IMR-90 (cell line): Measurements from ENCODE around the gene MAPK11. TPM values are rescaled to one million over a fixed set of nuclear protein-coding genes. Genes with fewer than 3 reads are reported as not detected.
A peak's percentile ranks its signal among the peaks of the same experiment; 100 is the strongest.

Experiments used
- ATAC-seq: fragments of 200-7000 bp; cut with Tn5 transposase; 2 replicates; pipeline ENCODE4 v1.9.1; 2020; ENCODE audit warnings: low read depth, mild to moderate bottlenecking, moderate library complexity
- BruUV-seq: library from RNA; stranded (reverse); fragments of 400-500 nt; replicated peaks from 2 replicates; lab custom pipeline; 2021; lab: Mats Ljungman, UMichigan
- CTCF ChIA-PET: fragments of 300-600 bp; formaldehyde crosslinking; extraction: SDS; loops from one replicate; lab custom pipeline; 2021; ENCODE audit warnings: antibody characterized with exemption; lab: Yijun Ruan, JAX
- POLR2A ChIA-PET: fragments of 300-600 bp; sonication (Branson Sonifier 250); formaldehyde crosslinking; loops from one replicate; lab custom pipeline; 2022; ENCODE audit warnings: antibody characterized with exemption; ENCODE audit not compliant: unreplicated experiment; lab: Charles Lee
- DNase-seq: peaks from one replicate; pipeline ENCODE4 v3.0.0; 2013
- H2AFZ ChIP-seq: replicated peaks from 2 replicates; pipeline ENCODE3; 2013; ENCODE audit warnings: low read length, mild to moderate bottlenecking; ENCODE audit not compliant: poor library complexity
- H2AK5ac ChIP-seq: 2 replicates; pipeline ENCODE4 v1.6.1; 2013; ENCODE audit warnings: low read depth, low read length, inconsistent platforms
- H2AK9ac ChIP-seq: replicated peaks from 2 replicates; pipeline ENCODE3; 2013; ENCODE audit warnings: mild to moderate bottlenecking, low read depth, low read length, moderate library complexity; ENCODE audit not compliant: poor library complexity
- H2BK120ac ChIP-seq: 2 replicates; pipeline ENCODE4 v1.6.1; 2013; ENCODE audit warnings: low read depth, low read length, inconsistent platforms
- H2BK15ac ChIP-seq: 3 replicates; pipeline ENCODE4 v1.6.1; 2013; ENCODE audit warnings: low read depth, low read length, inconsistent platforms
- H2BK20ac ChIP-seq: 2 replicates; pipeline ENCODE4 v1.6.1; 2013; ENCODE audit warnings: low read depth, mild to moderate bottlenecking, inconsistent platforms, low read length, moderate library complexity
- H2BK5ac ChIP-seq: 2 replicates; pipeline ENCODE4 v1.6.1; 2013; ENCODE audit warnings: mild to moderate bottlenecking, low read depth, low read length, inconsistent platforms; ENCODE audit not compliant: poor library complexity, severe bottlenecking
- H3K14ac ChIP-seq: replicated peaks from 2 replicates; pipeline ENCODE4 v1.6.1; 2013; ENCODE audit warnings: low read depth, low read length, inconsistent platforms
- H3K18ac ChIP-seq: 2 replicates; pipeline ENCODE4 v1.6.1; 2013; ENCODE audit warnings: low read depth, low read length, control low read depth
- H3K23ac ChIP-seq: 2 replicates; pipeline ENCODE4 v1.6.1; 2013; ENCODE audit warnings: low read depth, low read length, inconsistent platforms
- H3K27ac ChIP-seq: 2 replicates; pipeline ENCODE4 v1.5.1; 2013; ENCODE audit warnings: mild to moderate bottlenecking, control low read depth, low read length; ENCODE audit not compliant: insufficient read depth
- H3K27me3 ChIP-seq: 2 replicates; pipeline ENCODE4 v1.6.1; 2013; ENCODE audit warnings: low read length; ENCODE audit not compliant: control insufficient read depth, insufficient read depth
- H3K36me3 ChIP-seq: 2 replicates; pipeline ENCODE4 v1.6.1; 2013; ENCODE audit warnings: low read length, mixed read lengths; ENCODE audit not compliant: control insufficient read depth, insufficient read depth
- H3K4ac ChIP-seq: 2 replicates; pipeline ENCODE4 v1.6.1; 2013; ENCODE audit warnings: low read depth, low read length, inconsistent platforms
- H3K4me1 ChIP-seq: 2 replicates; pipeline ENCODE4 v1.6.1; 2013; ENCODE audit warnings: low read length, mixed read lengths; ENCODE audit not compliant: control insufficient read depth, insufficient read depth
- H3K4me2 ChIP-seq: 2 replicates; pipeline ENCODE4 v1.6.1; 2013; ENCODE audit warnings: low read depth, mild to moderate bottlenecking, control low read depth, low read length, moderate library complexity
- H3K4me3 ChIP-seq: 2 replicates; pipeline ENCODE4 v1.5.1; 2013; ENCODE audit warnings: low read depth, mild to moderate bottlenecking, control low read depth, low read length, moderate library complexity; ENCODE audit not compliant: insufficient read depth
- H3K56ac ChIP-seq: 2 replicates; pipeline ENCODE4 v1.6.1; 2013; ENCODE audit warnings: low read length, inconsistent platforms; ENCODE audit not compliant: insufficient read depth; ENCODE audit errors: extremely low read depth
- H3K79me1 ChIP-seq, 2 experiments: 2 replicates each; pipeline ENCODE4 v1.6.1; 2013; ENCODE audit warnings: low read length in 2 of 2, inconsistent platforms in 1 of 2, low read depth in 1 of 2
- H3K9ac ChIP-seq: 2 replicates; pipeline ENCODE4 v1.6.1; 2013; ENCODE audit warnings: low read depth, low read length, control low read depth
- H3K9me1 ChIP-seq: 2 replicates; pipeline ENCODE4 v1.6.1; 2013; ENCODE audit warnings: low read length, inconsistent platforms; ENCODE audit not compliant: insufficient read depth
- H3K9me3 ChIP-seq: 2 replicates; pipeline ENCODE4 v1.6.1; 2013; ENCODE audit warnings: low read length; ENCODE audit not compliant: control insufficient read depth, insufficient read depth
- H4K20me1 ChIP-seq: 2 replicates; pipeline ENCODE4 v1.6.1; 2013; ENCODE audit warnings: low read length, inconsistent platforms; ENCODE audit not compliant: insufficient read depth
- H4K5ac ChIP-seq: 2 replicates; pipeline ENCODE4 v1.6.1; 2013; ENCODE audit warnings: mild to moderate bottlenecking, low read depth, low read length, control low read depth
- H4K8ac ChIP-seq, 2 experiments: 2 replicates each; pipeline ENCODE4 v1.6.1; 2013; ENCODE audit warnings: low read depth in 2 of 2, low read length in 2 of 2, control low read depth in 1 of 2, inconsistent platforms in 1 of 2
- H4K91ac ChIP-seq: 2 replicates; pipeline ENCODE4 v1.6.1; 2013; ENCODE audit warnings: low read depth, low read length, inconsistent platforms; ENCODE audit not compliant: insufficient read depth
- BHLHE40 ChIP-seq: fragments of 150-350 bp; IDR thresholded peaks from 2 replicates; pipeline ENCODE4 v1.6.1; 2016; ENCODE audit warnings: mild to moderate bottlenecking, low read depth, low read length
- MAZ ChIP-seq: IDR thresholded peaks from 2 replicates; pipeline ENCODE4 v1.6.1; 2012; ENCODE audit warnings: low read depth, mild to moderate bottlenecking, low read length, improper control_type of control experiment, moderate library complexity, borderline replicate concordance
- MXI1 ChIP-seq: IDR thresholded peaks from 2 replicates; pipeline ENCODE4 v1.6.1; 2012; ENCODE audit warnings: low read depth, mild to moderate bottlenecking, low read length, moderate library complexity, borderline replicate concordance
- RAD21 ChIP-seq: IDR thresholded peaks from 2 replicates; pipeline ENCODE4 v1.6.1; 2012; ENCODE audit warnings: low read length, improper control_type of control experiment
- WGBS, 2 experiments: methylation state at CpG; one replicate each; pipeline versions ENCODE4 v1.1.5 to v1.1.7; 2013; ENCODE audit warnings: missing lambda C conversion rate in 2 of 2; ENCODE audit not compliant: insufficient read length in 1 of 2; ENCODE audit errors: extremely low coverage in 2 of 2; 5-methylcytosine and 5-hydroxymethylcytosine counted together
- dilution Hi-C: fragments of 300-500 bp; cut with HindIII; formaldehyde crosslinking; loops from one replicate; pipeline ENCODE4 v1.14.3; 2018; ENCODE audit warnings: low sequenced_read_pairs; ENCODE audit not compliant: unreplicated experiment
- in situ Hi-C: fragments of 300-500 bp; cut with MboI; formaldehyde crosslinking; loops from 3 replicates; pipeline ENCODE4 v1.14.3; 2019; ENCODE audit warnings: low sequenced_read_pairs, inconsistent platforms, mixed read lengths
- intact Hi-C: fragments of 100-400 bp; cut with micrococcal nuclease; formaldehyde crosslinking; loops from 2 replicates; pipeline ENCODE4 v1.10.0; 2022
- polyA plus RNA-seq, 3 experiments: library from polyadenylated mRNA; depleted of rRNA; stranded (reverse); fragments of >200 nt; gene quantifications; 2 replicates each; pipeline ENCODE4 v1.2.3, GENCODE V29; 2012; ENCODE audit warnings: low replicate concordance in 1 of 3
- total RNA-seq: library from RNA; depleted of rRNA; stranded (reverse); fragments of >200 nt; gene quantifications from 2 replicates; pipeline ENCODE4 v1.2.3, GENCODE V29; 2012
- TF ChIP-seq, protein P1 (sequence below): fragments of 150-350 bp; IDR thresholded peaks from 2 replicates; pipeline ENCODE4 v1.6.1; 2017; ENCODE audit warnings: mild to moderate bottlenecking, antibody characterized with exemption, low read length, low read depth
- TF ChIP-seq, protein P2 (sequence below): fragments of 150-350 bp; IDR thresholded peaks from 2 replicates; pipeline ENCODE4 v1.6.1; 2016; ENCODE audit warnings: low read depth, mild to moderate bottlenecking, low read length, moderate library complexity, borderline replicate concordance

The MAPK11 gene
- total and polyA plus RNA-seq, 2 of the 4 experiments (the other 2 are of a cell fraction): 8.1 to 14.4 TPM

GRCh38 chr22:50261615-50262459, 8.3 kb downstream of the MAPK11 start, which contains the start of gene MAPK12:
Gene MAPK12 (minus strand): TSS chr22:50261683. CDS start chr22:50261509, 174 bp downstream.
- dilution Hi-C loops (no loop called here), in situ Hi-C loops (no loop called here), intact Hi-C loops (no loop called here)
- Histone ChIP-seq H4K20me1 (peaks cover 24% of the 10 kb centered on the region), H3K4me3 (peak within 1 kb of the TSS; percentile 90), H2BK5ac (peak within 1 kb of the TSS; percentile 61), H2BK20ac (no peak within 1 kb of the TSS), H2AFZ (peak within 1 kb of the TSS; percentile 84), H4K91ac (peak within 1 kb of the TSS; percentile 62), H3K27ac (peak within 1 kb of the TSS; percentile 87), H3K56ac (peak within 1 kb of the TSS; percentile 76; the same call in 1 of the 2 replicates), H3K9me3 (no peaks in the 10 kb centered on the region), H2AK9ac (peak within 1 kb of the TSS; percentile 99), H3K9me1 (peaks cover 4% of the 10 kb centered on the region; the same call in 1 of the 2 replicates), H3K79me1 (peaks cover 9 to 38% of the 10 kb centered on the region in 2 experiments; a peak in 3 of 4 replicates), H3K18ac (peak within 1 kb of the TSS; percentile 30; the same call in 1 of the 2 replicates), H4K8ac (peak within 1 kb of the TSS; percentile 88 to 93), H2AK5ac (peak within 1 kb of the TSS; percentile 96), H3K27me3 (no peaks in the 10 kb centered on the region), H3K36me3 (peaks cover 10% of the 10 kb centered on the region; the same call in 1 of the 2 replicates), H3K4me1 (peaks cover 17% of the 10 kb centered on the region), H2BK120ac (0 out of 2 replicates have a peak within 1 kb of the TSS, but pooled peaks have one; percentile 48), H3K4ac (peak within 1 kb of the TSS; percentile 86), H3K14ac (peak within 1 kb of the TSS; percentile 91), H2BK15ac (peak within 1 kb of the TSS; percentile 80; the same call in 1 of the 3 replicates), H4K5ac (peak within 1 kb of the TSS; percentile 73), H3K9ac (peak within 1 kb of the TSS; percentile 69), H3K4me2 (peak within 1 kb of the TSS; percentile 73), H3K23ac (peak within 1 kb of the TSS; percentile 97)
- ChIA-PET CTCF (interaction anchor here (1.2 kb wide), 1 partner anchor 11 kb away, joined by 3 read pairs; the partner anchor contains the start of gene HDAC10), POLR2A (no interaction called here)
- peak; percentile 81 for ATAC-seq
- TF ChIP-seq RAD21 (no peak), MAZ (peak; percentile 69; the same call in 1 of the 2 replicates), MXI1 (no peak), BHLHE40 (peak; percentile 73)
- TF ChIP-seq, protein P1, sequence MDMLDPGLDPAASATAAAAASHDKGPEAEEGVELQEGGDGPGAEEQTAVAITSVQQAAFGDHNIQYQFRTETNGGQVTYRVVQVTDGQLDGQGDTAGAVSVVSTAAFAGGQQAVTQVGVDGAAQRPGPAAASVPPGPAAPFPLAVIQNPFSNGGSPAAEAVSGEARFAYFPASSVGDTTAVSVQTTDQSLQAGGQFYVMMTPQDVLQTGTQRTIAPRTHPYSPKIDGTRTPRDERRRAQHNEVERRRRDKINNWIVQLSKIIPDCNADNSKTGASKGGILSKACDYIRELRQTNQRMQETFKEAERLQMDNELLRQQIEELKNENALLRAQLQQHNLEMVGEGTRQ: peak; percentile 85
- TF ChIP-seq, protein P2, sequence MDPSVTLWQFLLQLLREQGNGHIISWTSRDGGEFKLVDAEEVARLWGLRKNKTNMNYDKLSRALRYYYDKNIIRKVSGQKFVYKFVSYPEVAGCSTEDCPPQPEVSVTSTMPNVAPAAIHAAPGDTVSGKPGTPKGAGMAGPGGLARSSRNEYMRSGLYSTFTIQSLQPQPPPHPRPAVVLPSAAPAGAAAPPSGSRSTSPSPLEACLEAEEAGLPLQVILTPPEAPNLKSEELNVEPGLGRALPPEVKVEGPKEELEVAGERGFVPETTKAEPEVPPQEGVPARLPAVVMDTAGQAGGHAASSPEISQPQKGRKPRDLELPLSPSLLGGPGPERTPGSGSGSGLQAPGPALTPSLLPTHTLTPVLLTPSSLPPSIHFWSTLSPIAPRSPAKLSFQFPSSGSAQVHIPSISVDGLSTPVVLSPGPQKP: no peak
- no peak for DNase-seq
- WGBS, 2 experiments: 0% methylated on average over 14 of the region's 61 CpGs; no CpG with 5 or more reads in 1 of the 2 experiments
- BruUV-seq: no TSS peak
